H1 (cell line): ENCODE results near the gene PTPN9. TPM values are rescaled to one million over a fixed set of nuclear protein-coding genes. Genes with fewer than 3 reads are reported as not detected.
"Not testable (repeated sequence)": the region's sequence is repeated elsewhere in the genome, so short reads cannot be mapped to it uniquely, and the experiment has no call there.

Source experiments
- CTCF ChIA-PET: fragments of 300-600 bp; sonication (Branson Sonifier 250); formaldehyde crosslinking; loops from one replicate; lab custom pipeline; 2021; ENCODE audit not compliant: partially characterized antibody; lab: Charles Lee
- POLR2A ChIA-PET: fragments of 300-600 bp; sonication (Branson Sonifier 250); formaldehyde crosslinking; loops from one replicate; lab custom pipeline; 2021; ENCODE audit warnings: inconsistent platforms; ENCODE audit not compliant: partially characterized antibody; lab: Charles Lee
- DNase-seq, 2 experiments: peaks; one replicate each; pipeline versions ENCODE4 v3.0.0 to v3.0.0-alpha.2; 2010 to 2022; ENCODE audit warnings: low spot score in 2 of 2, low read depth in 1 of 2, mixed read lengths in 1 of 2
- FAIRE-seq: peaks from 2 replicates; lab custom pipeline; 2011; peaks lifted over from hg19 to GRCh38; lab: Jason Lieb, UNC
- H2AFZ ChIP-seq: 2 replicates; pipeline ENCODE4 v1.8.1; 2012; ENCODE audit warnings: low read length, inconsistent platforms
- H2AK5ac ChIP-seq: 2 replicates; pipeline ENCODE4 v1.6.1; 2013; ENCODE audit warnings: low read depth, low read length
- H2BK120ac ChIP-seq: replicated peaks from 2 replicates; pipeline ENCODE3; 2013; ENCODE audit warnings: low read depth, low read length, inconsistent platforms
- H2BK12ac ChIP-seq: 2 replicates; pipeline ENCODE4 v1.6.1; 2013; ENCODE audit warnings: low read depth, low read length
- H2BK15ac ChIP-seq: 2 replicates; pipeline ENCODE4 v1.6.1; 2013; ENCODE audit warnings: low read length
- H2BK20ac ChIP-seq: 2 replicates; pipeline ENCODE4 v1.6.1; 2013; ENCODE audit warnings: low read length
- H2BK5ac ChIP-seq: 2 replicates; pipeline ENCODE4 v1.6.1; 2013; ENCODE audit warnings: low read depth, low read length
- H3K14ac ChIP-seq: 2 replicates; pipeline ENCODE4 v1.6.1; 2013; ENCODE audit warnings: inconsistent platforms; ENCODE audit not compliant: insufficient read length
- H3K18ac ChIP-seq: 2 replicates; pipeline ENCODE4 v1.6.1; 2013; ENCODE audit warnings: low read length; ENCODE audit errors: extremely low read depth
- H3K23ac ChIP-seq: 2 replicates; pipeline ENCODE4 v1.6.1; 2013; ENCODE audit warnings: inconsistent platforms; ENCODE audit not compliant: insufficient read length
- H3K23me2 ChIP-seq: 2 replicates; pipeline ENCODE4 v1.6.1; 2013; ENCODE audit warnings: low read depth, low read length
- H3K27ac ChIP-seq: 2 replicates; pipeline ENCODE4 v1.6.1; 2011; ENCODE audit warnings: low read depth, low read length, inconsistent platforms
- H3K27me3 ChIP-seq, 4 experiments: replicated peaks in 1 of 4; 1 replicate in 1 of 4; 2 replicates in 3 of 4; pipeline versions ENCODE4 v1.6.1 to v1.8.1; 2011 to 2013; ENCODE audit warnings: low read length in 3 of 4, mild to moderate bottlenecking in 3 of 4, inconsistent platforms in 2 of 4, mixed read lengths in 2 of 4, moderate library complexity in 1 of 4; ENCODE audit not compliant: control insufficient read depth in 3 of 4, insufficient read depth in 3 of 4; ENCODE audit errors: extremely low read depth in 1 of 4
- H3K36me3 ChIP-seq, 4 experiments: 2 replicates each; pipeline versions ENCODE4 v1.6.1 to v1.8.1; 2011 to 2013; ENCODE audit warnings: mild to moderate bottlenecking in 4 of 4, low read length in 3 of 4, moderate library complexity in 2 of 4, control low read depth in 1 of 4, inconsistent platforms in 1 of 4; ENCODE audit not compliant: insufficient read depth in 4 of 4, control insufficient read depth in 2 of 4
- H3K4ac ChIP-seq: replicated peaks from 2 replicates; pipeline ENCODE3; 2013; ENCODE audit warnings: low read length, low read depth, mixed read lengths, inconsistent platforms; ENCODE audit not compliant: insufficient read length
- H3K4me1 ChIP-seq, 4 experiments: replicated peaks in 1 of 4; 1 replicate in 1 of 4; 2 replicates in 3 of 4; pipeline versions ENCODE4 v1.6.1 to v1.8.1; 2011 to 2013; ENCODE audit warnings: low read length in 3 of 4, inconsistent platforms in 2 of 4, mixed read lengths in 1 of 4; ENCODE audit not compliant: insufficient read depth in 4 of 4, control insufficient read depth in 3 of 4
- H3K4me2 ChIP-seq, 2 experiments: 2 replicates each; pipeline versions ENCODE4 v1.6.1 to v1.8.1; 2011 to 2013; ENCODE audit warnings: low read depth in 2 of 2, low read length in 2 of 2, control low read depth in 1 of 2, inconsistent platforms in 1 of 2, mild to moderate bottlenecking in 1 of 2; ENCODE audit not compliant: insufficient read depth in 1 of 2
- H3K4me3 ChIP-seq, 4 experiments: fragments of 200-600, 300-600 bp in 1 of 4; sonication (generic), shearing (Covaris generic), sonication (Bioruptor Twin) in 1 of 4; 2 replicates each; pipeline versions ENCODE4 v1.5.1 to v1.8.1; 2011 to 2016; ENCODE audit warnings: low read length in 4 of 4, low read depth in 3 of 4, control low read depth in 2 of 4, inconsistent platforms in 2 of 4, mild to moderate bottlenecking in 2 of 4, mixed read lengths in 1 of 4, moderate library complexity in 1 of 4; ENCODE audit not compliant: insufficient read depth in 2 of 4; ENCODE audit errors: extremely low read depth in 1 of 4
- H3K56ac ChIP-seq: replicated peaks from 2 replicates; pipeline ENCODE3; 2013; ENCODE audit warnings: low read depth, mild to moderate bottlenecking, mixed read lengths, low read length, inconsistent platforms; ENCODE audit not compliant: insufficient read length
- H3K79me1 ChIP-seq: 2 replicates; pipeline ENCODE4 v1.6.1; 2013; ENCODE audit warnings: low read depth, low read length, control low read depth
- H3K79me2 ChIP-seq, 2 experiments: 2 replicates each; pipeline versions ENCODE4 v1.6.1 to v1.8.1; 2012 to 2013; ENCODE audit warnings: low read length in 2 of 2, mild to moderate bottlenecking in 2 of 2, inconsistent platforms in 1 of 2; ENCODE audit not compliant: insufficient read depth in 2 of 2, control insufficient read depth in 1 of 2
- H3K9ac ChIP-seq, 4 experiments: replicated peaks in 1 of 4; 1 replicate in 1 of 4; 2 replicates in 3 of 4; pipeline versions ENCODE4 v1.6.1 to v1.8.1; 2011 to 2013; ENCODE audit warnings: low read depth in 3 of 4, low read length in 3 of 4, control low read depth in 2 of 4, mild to moderate bottlenecking in 2 of 4, moderate library complexity in 2 of 4, inconsistent platforms in 1 of 4; ENCODE audit errors: extremely low read depth in 1 of 4
- H3K9me3 ChIP-seq, 2 experiments: 2 replicates each; pipeline versions ENCODE4 v1.6.1 to v1.8.1; 2012 to 2013; ENCODE audit warnings: mild to moderate bottlenecking in 2 of 2, moderate library complexity in 2 of 2, control low read depth in 1 of 2, inconsistent platforms in 1 of 2, low read depth in 1 of 2, low read length in 1 of 2, mixed read lengths in 1 of 2; ENCODE audit not compliant: insufficient read depth in 2 of 2
- H4K20me1 ChIP-seq, 2 experiments: replicated peaks in 1 of 2; 2 replicates each; pipeline versions ENCODE3 to v1.8.1; 2011 to 2013; ENCODE audit warnings: inconsistent platforms in 2 of 2, low read length in 2 of 2, mild to moderate bottlenecking in 1 of 2; ENCODE audit not compliant: insufficient read depth in 2 of 2, control insufficient read depth in 1 of 2
- H4K5ac ChIP-seq: 2 replicates; pipeline ENCODE4 v1.6.1; 2013; ENCODE audit warnings: low read length, low read depth, mixed read lengths, inconsistent platforms; ENCODE audit not compliant: insufficient read length
- H4K8ac ChIP-seq: 2 replicates; pipeline ENCODE4 v1.8.0; 2013; ENCODE audit warnings: mild to moderate bottlenecking, moderate library complexity, low read length, inconsistent platforms; ENCODE audit not compliant: insufficient read depth; ENCODE audit errors: extremely low read depth
- H4K91ac ChIP-seq: replicated peaks from 2 replicates; pipeline ENCODE3; 2013; ENCODE audit warnings: low read length, mixed read lengths, inconsistent platforms; ENCODE audit not compliant: insufficient read length
- WGBS, 2 experiments: shearing (Covaris generic) in 1 of 2; methylation state at CpG; one replicate each; pipeline versions ENCODE4 v1.1.6 to v1.1.7; 2013 to 2015; ENCODE audit warnings: low lambda C conversion rate in 2 of 2, mixed read lengths in 2 of 2, inconsistent platforms in 1 of 2, low coverage in 1 of 2, missing lambda C conversion rate in 1 of 2; ENCODE audit not compliant: insufficient replicate concordance in 2 of 2, insufficient coverage in 1 of 2, insufficient read length in 1 of 2; ENCODE audit errors: extremely low coverage in 1 of 2, missing lambda C conversion rate in 1 of 2; 5-methylcytosine and 5-hydroxymethylcytosine counted together
- polyA plus RNA-seq, 7 experiments: library from polyadenylated mRNA; depleted of rRNA in 3 of 7; stranded (reverse) in 5 of 7; unstranded in 2 of 7; fragments of >200 nt in 5 of 7; fragments of 200-250 nt in 2 of 7; gene quantifications; 1 replicate in 5 of 7; 2 replicates in 1 of 7; 4 replicates in 1 of 7; pipeline versions ENCODE4 v1.2.1 to v1.2.3, GENCODE V29; 2011 to 2013; ENCODE audit warnings: missing spikeins in 2 of 7, mixed read lengths in 2 of 7
- total RNA-seq: library from RNA; stranded (reverse); fragmentation: NEBNext Ultra II Directional; extraction: Animal tissue kit (Norgen Biotek cat#: 25700); gene quantifications from 2 replicates; pipeline ENCODE4 v1.2.1, GENCODE V29; 2021

Gene PTPN9
- total and polyA plus RNA-seq, 2 of the 8 experiments (the other 6 are each of a cell fraction or from before 2014, with no cell fraction given) = 46.6 to 57.4 TPM

GRCh38 chr15:75542949-75543545 is 36.1 kb downstream of the PTPN9 start:
- not testable (repeated sequence) for H3K27me3 ChIP-seq, H3K36me3 ChIP-seq, H2BK120ac ChIP-seq, H3K23ac ChIP-seq, H3K23me2 ChIP-seq, H3K4me3 ChIP-seq, H2BK20ac ChIP-seq, H3K4me1 ChIP-seq, H4K5ac ChIP-seq, H3K56ac ChIP-seq, H3K27ac ChIP-seq, H3K79me1 ChIP-seq, H2BK15ac ChIP-seq, H2AK5ac ChIP-seq, H3K9me3 ChIP-seq, FAIRE-seq, H2BK12ac ChIP-seq, H3K14ac ChIP-seq, DNase-seq, H4K91ac ChIP-seq, H3K4me2 ChIP-seq, H4K8ac ChIP-seq, H3K4ac ChIP-seq, H4K20me1 ChIP-seq, H2BK5ac ChIP-seq, H3K9ac ChIP-seq, H2AFZ ChIP-seq, H3K18ac ChIP-seq
- H3K79me2 ChIP-seq = peaks cover 3 to 78% of the 10 kb centered on the region in 2 experiments; a peak in 2 of 4 replicates
- ChIA-PET POLR2A (interaction anchor here (1.3 to 2.0 kb wide), 3 partner anchors 11 to 90 kb away, joined by 3 to 6 read pairs (median 5); no protein-coding TSS in a partner anchor), CTCF (interaction anchor here (1.3 to 4.6 kb wide), 2 partner anchors 11 to 298 kb away, joined by 3 to 29 read pairs; no protein-coding TSS in a partner anchor)
- 87% methylated on average over 5 of the region's 6 CpGs; no CpG with 5 or more reads in 1 of the 2 experiments for WGBS, 2 experiments
